Neuronal stem cell (in vitro differentiated cells): ENCODE measurements around the gene DNM3.

ENCODE experiments used
- DNase-seq: peaks from one replicate; pipeline ENCODE4 v3.0.0-alpha.2; 2013; ENCODE audit warnings: low spot score
- H2AFZ ChIP-seq: one replicate; pipeline ENCODE4 v1.6.1; 2013; ENCODE audit warnings: mild to moderate bottlenecking, low read length, inconsistent platforms
- H2AK5ac ChIP-seq: 2 replicates; pipeline ENCODE4 v1.6.1; 2013; ENCODE audit warnings: low read depth, mild to moderate bottlenecking, inconsistent platforms, low read length, moderate library complexity, mixed read lengths
- H2BK120ac ChIP-seq: 2 replicates; pipeline ENCODE4 v1.6.1; 2013; ENCODE audit warnings: low read depth, mild to moderate bottlenecking, inconsistent platforms, low read length, moderate library complexity, mixed read lengths
- H2BK12ac ChIP-seq: one replicate; pipeline ENCODE4 v1.6.1; 2013; ENCODE audit warnings: low read length, inconsistent platforms
- H2BK15ac ChIP-seq: 2 replicates; pipeline ENCODE4 v1.6.1; 2013; ENCODE audit warnings: mild to moderate bottlenecking, low read length, inconsistent platforms, mixed read lengths
- H2BK5ac ChIP-seq: one replicate; pipeline ENCODE4 v1.6.1; 2013; ENCODE audit warnings: inconsistent platforms, mild to moderate bottlenecking, low read length, moderate library complexity
- H3K14ac ChIP-seq: one replicate; pipeline ENCODE4 v1.6.1; 2013; ENCODE audit warnings: low read length, inconsistent platforms
- H3K18ac ChIP-seq: 2 replicates; pipeline ENCODE4 v1.6.1; 2013; ENCODE audit warnings: low read length, inconsistent platforms
- H3K23ac ChIP-seq: 2 replicates; pipeline ENCODE4 v1.6.1; 2013; ENCODE audit warnings: low read depth, mild to moderate bottlenecking, mixed read lengths, low read length, inconsistent platforms; ENCODE audit not compliant: poor library complexity
- H3K27ac ChIP-seq: replicated peaks from 3 replicates; pipeline ENCODE4 v1.5.1; 2013; ENCODE audit warnings: low read length, inconsistent platforms
- H3K27me3 ChIP-seq, 3 experiments: 2 replicates each; pipeline ENCODE4 v1.6.1; 2013; ENCODE audit warnings: low read length in 3 of 3, mild to moderate bottlenecking in 2 of 3, inconsistent platforms in 1 of 3, low read depth in 1 of 3, mixed read lengths in 1 of 3, moderate library complexity in 1 of 3; ENCODE audit not compliant: control insufficient read depth in 3 of 3, insufficient read depth in 3 of 3
- H3K36me3 ChIP-seq, 2 donors: replicated peaks in 1 of 2; 2 replicates each; pipeline ENCODE4 v1.6.1; 2013; ENCODE audit warnings: low read length in 2 of 2; ENCODE audit not compliant: control insufficient read depth in 2 of 2, insufficient read depth in 2 of 2
- H3K4ac ChIP-seq: 2 replicates; pipeline ENCODE4 v1.6.1; 2013; ENCODE audit warnings: inconsistent platforms, mild to moderate bottlenecking, low read length, moderate library complexity
- H3K4me1 ChIP-seq, 2 donors: 1 replicate in 1 of 2; 2 replicates in 1 of 2; pipeline ENCODE4 v1.6.1; 2013; ENCODE audit warnings: low read length in 2 of 2, low read depth in 1 of 2; ENCODE audit not compliant: control insufficient read depth in 2 of 2, insufficient read depth in 1 of 2
- H3K4me2 ChIP-seq: one replicate; pipeline ENCODE4 v1.6.1; 2013; ENCODE audit warnings: mild to moderate bottlenecking, low read length, inconsistent platforms; ENCODE audit not compliant: insufficient read depth, poor library complexity, severe bottlenecking
- H3K4me3 ChIP-seq, 2 donors: 2 replicates each; pipeline ENCODE4 v1.5.1; 2013; ENCODE audit warnings: low read length in 2 of 2, mild to moderate bottlenecking in 2 of 2, inconsistent platforms in 1 of 2, moderate library complexity in 1 of 2
- H3K79me1 ChIP-seq: one replicate; pipeline ENCODE4 v1.6.1; 2013; ENCODE audit warnings: low read depth, mild to moderate bottlenecking, inconsistent platforms, low read length, moderate library complexity
- H3K9ac ChIP-seq: one replicate; pipeline ENCODE4 v1.6.1; 2013; ENCODE audit warnings: mild to moderate bottlenecking, low read depth, low read length, inconsistent platforms; ENCODE audit not compliant: poor library complexity
- H3K9me3 ChIP-seq, 2 donors: replicated peaks in 1 of 2; 2 replicates each; pipeline versions ENCODE3 to v1.6.1; 2013; ENCODE audit warnings: low read length in 2 of 2, mild to moderate bottlenecking in 2 of 2, inconsistent platforms in 1 of 2, low read depth in 1 of 2, mixed read lengths in 1 of 2, moderate library complexity in 1 of 2; ENCODE audit not compliant: control insufficient read depth in 2 of 2, insufficient read depth in 1 of 2
- H4K8ac ChIP-seq: one replicate; pipeline ENCODE4 v1.6.1; 2013; ENCODE audit warnings: low read depth, mild to moderate bottlenecking, inconsistent platforms, low read length, moderate library complexity
- H4K91ac ChIP-seq: one replicate; pipeline ENCODE4 v1.6.1; 2013; ENCODE audit warnings: low read length, low read depth, mild to moderate bottlenecking, inconsistent platforms; ENCODE audit not compliant: poor library complexity
- WGBS, 2 donors: extraction: QIAGEN DNeasy Blood & Tissue Kit; methylation state at CpG; one replicate each; pipeline ENCODE4 v1.1.7; 2013; ENCODE audit warnings: missing lambda C conversion rate in 2 of 2, mixed read lengths in 1 of 2; ENCODE audit not compliant: insufficient read length in 2 of 2, insufficient replicate concordance in 1 of 2; ENCODE audit errors: extremely low coverage in 2 of 2; 5-methylcytosine and 5-hydroxymethylcytosine counted together

DNM3 gene

DNA sequence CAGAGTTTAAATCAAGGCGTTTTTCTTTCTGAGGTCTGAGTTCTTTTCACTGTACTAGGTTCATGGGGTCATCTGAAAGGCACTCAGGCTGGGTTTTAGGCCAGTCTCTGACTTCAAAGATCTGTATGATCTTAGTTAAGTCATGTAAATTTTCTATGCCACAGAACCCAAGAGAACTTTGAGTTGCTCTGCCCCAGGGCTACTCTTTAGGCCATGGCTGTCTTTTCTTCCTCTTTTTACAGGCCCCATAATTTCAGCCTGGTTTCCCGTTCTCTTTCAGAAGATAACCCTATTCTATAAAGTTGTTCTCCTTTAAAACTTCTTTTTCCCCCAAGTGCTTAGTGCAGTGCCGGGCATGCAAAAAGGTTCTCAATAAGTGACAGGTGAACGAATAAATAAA lies 33.7 kb upstream of the DNM3 start:
- no peak overlapping the region for H2BK15ac ChIP-seq
- peaks cover 0 to 3% of the 10 kb centered on the region in 2 donors for H3K4me1 ChIP-seq
- no peak overlapping the region for H4K8ac ChIP-seq
- no peak overlapping the region for H3K4me2 ChIP-seq
- no peak overlapping the region for H3K9ac ChIP-seq
- H3K14ac ChIP-seq = no peak overlapping the region
- no peak overlapping the region for H2BK5ac ChIP-seq
- H2AK5ac ChIP-seq = no peak overlapping the region
- H3K9me3 ChIP-seq = no peaks in the 10 kb centered on the region
- H3K27me3 ChIP-seq = no peaks in the 10 kb centered on the region
- no peak overlapping the region for H4K91ac ChIP-seq
- DNase-seq = no peak
- H2AFZ ChIP-seq = no peak overlapping the region
- no peaks in the 10 kb centered on the region for H3K79me1 ChIP-seq
- no CpG with 5 or more reads among the region's 4 CpGs for WGBS, 2 donors
- H3K23ac ChIP-seq = no peak overlapping the region
- no peak overlapping the region for H3K4ac ChIP-seq
- H2BK120ac ChIP-seq = no peak overlapping the region
- H3K36me3 ChIP-seq = no peaks in the 10 kb centered on the region
- H3K27ac ChIP-seq = no peak overlapping the region
- H3K18ac ChIP-seq = no peak overlapping the region
- H2BK12ac ChIP-seq = no peak overlapping the region
- H3K4me3 ChIP-seq = no peak overlapping the region

DNA sequence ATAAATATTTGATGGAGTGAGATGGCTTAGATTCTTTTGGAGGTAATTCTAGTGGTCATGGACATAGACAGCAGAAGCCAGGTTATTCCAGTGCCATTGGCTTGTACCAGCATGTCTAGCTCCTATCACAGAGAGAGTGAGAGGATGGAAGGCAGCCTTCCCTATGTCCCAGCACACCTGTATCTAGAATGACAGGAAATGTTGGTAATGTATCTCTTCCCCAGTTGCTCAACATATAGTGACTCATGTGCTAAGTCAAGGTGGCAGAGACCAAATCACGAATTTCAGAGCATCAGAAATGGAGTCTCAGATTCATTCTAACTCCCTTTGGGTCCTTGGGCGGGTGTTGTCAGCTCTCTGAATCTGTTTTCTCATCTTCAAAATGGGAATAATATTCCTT lies 31.5 kb upstream of the DNM3 start:
- Histone ChIP-seq H3K4ac (no peak overlapping the region), H3K36me3 (no peaks in the 10 kb centered on the region), H3K9me3 (no peaks in the 10 kb centered on the region), H3K27me3 (no peaks in the 10 kb centered on the region), H3K4me3 (no peak overlapping the region), H2AFZ (no peak overlapping the region), H2AK5ac (no peak overlapping the region), H2BK12ac (no peak overlapping the region), H3K18ac (no peak overlapping the region), H3K4me2 (no peak overlapping the region), H3K23ac (no peak overlapping the region), H3K9ac (no peak overlapping the region), H4K8ac (no peak overlapping the region), H2BK15ac (no peak overlapping the region), H4K91ac (no peak overlapping the region), H3K14ac (no peak overlapping the region), H3K4me1 (peaks cover 0 to 3% of the 10 kb centered on the region in 2 donors), H2BK5ac (no peak overlapping the region), H3K79me1 (no peaks in the 10 kb centered on the region), H3K27ac (no peak overlapping the region), H2BK120ac (no peak overlapping the region)
- no peak for DNase-seq
- WGBS, 2 donors = no CpG with 5 or more reads among the region's 2 CpGs

- Histone ChIP-seq H4K91ac (no peak overlapping the region), H4K8ac (no peak overlapping the region), H3K27me3 (no peaks in the 10 kb centered on the region), H3K4ac (no peak overlapping the region), H3K4me1 (peaks cover 0 to 3% of the 10 kb centered on the region in 2 donors), H2AFZ (no peak overlapping the region), H3K79me1 (no peaks in the 10 kb centered on the region), H3K27ac (no peak overlapping the region), H3K9me3 (no peaks in the 10 kb centered on the region), H3K23ac (no peak overlapping the region), H2BK120ac (no peak overlapping the region), H3K36me3 (no peaks in the 10 kb centered on the region), H2BK15ac (no peak overlapping the region), H3K4me2 (no peak overlapping the region), H3K14ac (no peak overlapping the region), H2BK5ac (no peak overlapping the region), H2BK12ac (no peak overlapping the region), H3K18ac (no peak overlapping the region), H3K9ac (no peak overlapping the region), H2AK5ac (no peak overlapping the region), H3K4me3 (no peak overlapping the region)
- DNase-seq = no peak
Measured at GRCh38 chr1:171811672-171812071, 29.6 kb upstream of the DNM3 start.

DNA sequence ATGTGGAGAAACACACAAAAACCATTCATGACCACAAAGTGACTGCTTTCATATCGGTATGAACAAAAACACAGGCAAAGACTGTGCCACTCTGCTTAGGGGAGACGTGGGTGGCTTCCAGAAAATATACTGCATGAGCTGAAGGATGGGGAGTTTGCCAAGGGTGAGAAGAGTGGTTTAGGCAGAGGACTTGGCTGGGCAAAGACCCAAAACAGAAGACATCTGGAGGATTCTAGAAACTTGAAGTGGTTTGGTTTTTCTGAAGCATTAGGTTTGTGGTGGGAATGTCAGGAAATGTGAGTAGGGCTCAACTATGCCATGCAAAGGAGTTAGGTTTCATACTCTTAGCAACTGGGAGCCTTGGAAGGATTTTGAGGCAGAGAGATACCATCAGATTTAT lies 26.6 kb upstream of the DNM3 start:
- Histone ChIP-seq H4K8ac (no peak overlapping the region), H3K27me3 (peaks cover 0 to 8% (median 0%) of the 10 kb centered on the region in 3 experiments), H3K9ac (no peak overlapping the region), H3K23ac (no peak overlapping the region), H2AK5ac (no peak overlapping the region), H3K18ac (no peak overlapping the region), H3K4me1 (peaks cover 7 to 8% of the 10 kb centered on the region in 2 donors), H3K27ac (no peak overlapping the region), H2BK5ac (no peak overlapping the region), H2BK12ac (no peak overlapping the region), H3K4ac (no peak overlapping the region), H3K14ac (no peak overlapping the region), H3K4me3 (no peak overlapping the region), H3K4me2 (no peak overlapping the region), H3K9me3 (no peaks in the 10 kb centered on the region), H4K91ac (no peak overlapping the region), H2BK15ac (no peak overlapping the region), H3K79me1 (no peaks in the 10 kb centered on the region), H2BK120ac (no peak overlapping the region), H3K36me3 (no peaks in the 10 kb centered on the region), H2AFZ (no peak overlapping the region)
- WGBS, 2 donors = no CpG with 5 or more reads among the region's 2 CpGs
- DNase-seq = no peak
